ENCODE data around the gene ASIP. TPM values are rescaled to one million over a fixed set of nuclear protein-coding genes. Genes with fewer than 3 reads are reported as not detected.

Gene ASIP
- total and polyA plus RNA-seq, 2 of the 13 experiments (the other 11 are each of a cell fraction or from before 2014, with no cell fraction given) = not detected

GRCh38 chr20:34260208-34260942, 19.2 kb downstream of the ASIP start:
- BruUV-seq (replicated peaks) = no TSS peak
- Histone ChIP-seq H3K4me2 (ENCODE audit: low read depth, low read length) (no peak overlapping the region), H3K36me3 (replicated peaks in 1 of 2; ENCODE audit: control insufficient read depth in 1 of 2, insufficient read depth in 2 of 2, low read length in 2 of 2) (no peaks in the 10 kb centered on the region), H3K4me3 (replicated peaks in 1 of 3; ENCODE audit: insufficient read depth in 1 of 3, low read depth in 2 of 3, low read length in 3 of 3) (no peak overlapping the region), H3K4me1 (ENCODE audit: insufficient read depth, low read length) (peaks cover 23% of the 10 kb centered on the region), H3K9me3 (ENCODE audit: low read length) (no peaks in the 10 kb centered on the region), H3K9ac (ENCODE audit: insufficient read depth, low read depth, low read length) (no peak overlapping the region), H3K27me3 (ENCODE audit: control insufficient read depth in 1 of 2, insufficient read depth in 2 of 2, low read length in 2 of 2) (no peaks in the 10 kb centered on the region), H3K79me2 (ENCODE audit: insufficient read depth, low read length) (no peaks in the 10 kb centered on the region), H4K20me1 (ENCODE audit: insufficient read depth, low read length) (no peaks in the 10 kb centered on the region), H3K27ac (ENCODE audit: extremely low read length, insufficient read depth, low read length) (no peak overlapping the region), H2AFZ (ENCODE audit: low read length) (no peak overlapping the region)
- intact Hi-C loops (cut with micrococcal nuclease; ENCODE audit: unreplicated experiment) = no loop called here
- ChIA-PET CTCF (ENCODE audit: low intra/inter-chr PET ratio, low total read pairs) (no interaction called here), POLR2A (interaction anchor here (0.5 kb wide), 1 partner anchor 10 kb away, joined by 3 read pairs; no protein-coding TSS in a partner anchor)
- no peak for FAIRE-seq
- in situ Hi-C loops (cut with HindIII; ENCODE audit: extremely low pct_ligation_motif_present, low pct_unique_long_range_greater_than_20kb) = no loop called here
- 95% methylated on average over 5 of the region's 5 CpGs for WGBS (ENCODE audit: low lambda C conversion rate)
- no peak for DNase-seq (ENCODE audit: low spot score)
- no peak for ATAC-seq
- TF ChIP-seq EZH2 (conservative IDR thresholded peaks at IDR 0.05; ENCODE audit: low read depth, low read length) (no peak), ZNF839 (CRISPR knock-in tag; IDR thresholded peaks at IDR 0.05; ENCODE audit: borderline replicate concordance) (no peak), XRCC5 (optimal IDR thresholded peaks at IDR 0.05; ENCODE audit: low read length) (peak; percentile 35), FOXA3 (CRISPR knock-in tag; IDR thresholded peaks at IDR 0.05) (no peak), SAP130 (CRISPR knock-in tag; IDR thresholded peaks at IDR 0.05; ENCODE audit: low read depth) (no peak), TBX3 (IDR thresholded peaks at IDR 0.05; ENCODE audit: borderline replicate concordance) (0 out of 2 replicates have a peak, but pooled peaks have one; percentile 29)

- POLR2A ChIA-PET = interaction anchor here (0.6 to 1.6 kb wide), 3 partner anchors 38 to 253 kb away, joined by 3 to 4 read pairs (median 4); partner anchors contain the start of gene ITCH
- in situ Hi-C loops (cut with HindIII; ENCODE audit: extremely low pct_ligation_motif_present, low pct_unique_long_range_greater_than_20kb) = no loop called here
- peak overlapping the region; percentile 79 for H3K27ac ChIP-seq (ENCODE audit: extremely low read length, insufficient read depth, low read length)
- TF ChIP-seq SALL1 (CRISPR knock-in tag; IDR thresholded peaks at IDR 0.05) (peak; percentile 46; the same call in 1 of the 2 replicates), SNAPC5 (CRISPR knock-in tag; IDR thresholded peaks at IDR 0.05; ENCODE audit: borderline replicate concordance) (0 out of 2 replicates have a peak, but pooled peaks have one; percentile 14), NR2F6 (IDR thresholded peaks at IDR 0.05) (no peak), NR2F6 (CRISPR knock-in tag; IDR thresholded peaks at IDR 0.05) (peak; percentile 34; the same call in 1 of the 2 replicates), MXI1 (IDR thresholded peaks at IDR 0.05; ENCODE audit: borderline replicate concordance, low read depth, low read length) (peak; percentile 19; the same call in 1 of the 3 replicates), NR2F2 (IDR thresholded peaks at IDR 0.05; ENCODE audit: borderline replicate concordance, low read depth) (0 out of 2 replicates have a peak, but pooled peaks have one; percentile 18), IRF2 (CRISPR knock-in tag; IDR thresholded peaks at IDR 0.05) (no peak), ZNF580 (CRISPR knock-in tag; IDR thresholded peaks at IDR 0.05; ENCODE audit: borderline replicate concordance, low read depth) (peak; percentile 62; the same call in 1 of the 2 replicates), KDM2A (CRISPR knock-in tag; IDR thresholded peaks at IDR 0.05; ENCODE audit: borderline replicate concordance, low read depth) (peak; percentile 44; the same call in 1 of the 2 replicates), ZFP1 (CRISPR knock-in tag; IDR thresholded peaks at IDR 0.05) (0 out of 2 replicates have a peak, but pooled peaks have one; percentile 18)
Observed at GRCh38 chr20:34262488-34263288, 21.5 kb downstream of the ASIP start.

More at GRCh38 chr20:34262488-34263288, 21.5 kb downstream of the ASIP start:
- DNase-seq (ENCODE audit: low spot score) (peak; percentile 70), ATAC-seq (peak; percentile 84), FAIRE-seq (peak; percentile 83)
- H3K9me3 ChIP-seq (ENCODE audit: low read length) = no peaks in the 10 kb centered on the region
- 26% methylated on average over 9 of the region's 9 CpGs for WGBS (ENCODE audit: low lambda C conversion rate)
- H3K4me2 ChIP-seq (ENCODE audit: low read depth, low read length) = peak overlapping the region; percentile 74
- peak overlapping the region; percentile 50 for H2AFZ ChIP-seq (ENCODE audit: low read length)
- peak overlapping the region; percentile 65 for H3K9ac ChIP-seq (ENCODE audit: insufficient read depth, low read depth, low read length)
- intact Hi-C loops (cut with micrococcal nuclease; ENCODE audit: unreplicated experiment) = no loop called here
- H3K27me3 ChIP-seq (ENCODE audit: control insufficient read depth in 1 of 2, insufficient read depth in 2 of 2, low read length in 2 of 2) = no peaks in the 10 kb centered on the region
- TSS peak; percentile 98 for BruUV-seq (replicated peaks)
- peak overlapping the region in 2 of 3 experiments; percentile 45 to 47 for H3K4me3 ChIP-seq (replicated peaks in 1 of 3; ENCODE audit: insufficient read depth in 1 of 3, low read depth in 2 of 3, low read length in 3 of 3)
- no peaks in the 10 kb centered on the region for H3K36me3 ChIP-seq (replicated peaks in 1 of 2; ENCODE audit: control insufficient read depth in 1 of 2, insufficient read depth in 2 of 2, low read length in 2 of 2)
- no peaks in the 10 kb centered on the region for H4K20me1 ChIP-seq (ENCODE audit: insufficient read depth, low read length)
- CTCF ChIA-PET (ENCODE audit: low intra/inter-chr PET ratio, low total read pairs) = no interaction called here
- H3K79me2 ChIP-seq (ENCODE audit: insufficient read depth, low read length) = no peaks in the 10 kb centered on the region
- peaks cover 15% of the 10 kb centered on the region for H3K4me1 ChIP-seq (ENCODE audit: insufficient read depth, low read length)

Measured in HepG2 (cell line).